ES-I3 (cell line): ENCODE results near the gene TMEM203.
A peak's percentile ranks its signal among the peaks of the same experiment; 100 is the strongest.

ENCODE experiments used
- H3K36me3 ChIP-seq: 2 replicates; pipeline ENCODE4 v1.6.1; 2013; ENCODE audit warnings: mild to moderate bottlenecking, low read length, control low read depth, moderate library complexity; ENCODE audit not compliant: insufficient read depth
- H3K4me1 ChIP-seq: 2 replicates; pipeline ENCODE4 v1.6.1; 2013; ENCODE audit warnings: mild to moderate bottlenecking, control low read depth, low read length; ENCODE audit not compliant: insufficient read depth
- H3K9ac ChIP-seq: 2 replicates; pipeline ENCODE4 v1.6.1; 2013; ENCODE audit warnings: low read depth, mild to moderate bottlenecking, low read length, moderate library complexity
- H3K9me3 ChIP-seq: 2 replicates; pipeline ENCODE4 v1.6.1; 2013; ENCODE audit warnings: mild to moderate bottlenecking, low read length, moderate library complexity; ENCODE audit not compliant: control insufficient read depth, insufficient read depth

Gene TMEM203

GRCh38 chr9:137205126-137206069 is at the start of gene TMEM203, which contains the start of gene NDOR1:
TSS of gene TMEM203 (minus strand) at chr9:137205648. CDS start at chr9:137205414, 234 bp downstream.
TSS of gene NDOR1 (plus strand) at chr9:137205700. CDS start at chr9:137205778, 78 bp downstream.
- H3K36me3 ChIP-seq = no peaks in the 10 kb centered on the region; the same call in 1 of the 2 replicates
- H3K9ac ChIP-seq = peak within 1 kb of the TSS; percentile 73
- H3K4me1 ChIP-seq = peaks cover 6% of the 10 kb centered on the region
- H3K9me3 ChIP-seq = no peaks in the 10 kb centered on the region

DNA sequence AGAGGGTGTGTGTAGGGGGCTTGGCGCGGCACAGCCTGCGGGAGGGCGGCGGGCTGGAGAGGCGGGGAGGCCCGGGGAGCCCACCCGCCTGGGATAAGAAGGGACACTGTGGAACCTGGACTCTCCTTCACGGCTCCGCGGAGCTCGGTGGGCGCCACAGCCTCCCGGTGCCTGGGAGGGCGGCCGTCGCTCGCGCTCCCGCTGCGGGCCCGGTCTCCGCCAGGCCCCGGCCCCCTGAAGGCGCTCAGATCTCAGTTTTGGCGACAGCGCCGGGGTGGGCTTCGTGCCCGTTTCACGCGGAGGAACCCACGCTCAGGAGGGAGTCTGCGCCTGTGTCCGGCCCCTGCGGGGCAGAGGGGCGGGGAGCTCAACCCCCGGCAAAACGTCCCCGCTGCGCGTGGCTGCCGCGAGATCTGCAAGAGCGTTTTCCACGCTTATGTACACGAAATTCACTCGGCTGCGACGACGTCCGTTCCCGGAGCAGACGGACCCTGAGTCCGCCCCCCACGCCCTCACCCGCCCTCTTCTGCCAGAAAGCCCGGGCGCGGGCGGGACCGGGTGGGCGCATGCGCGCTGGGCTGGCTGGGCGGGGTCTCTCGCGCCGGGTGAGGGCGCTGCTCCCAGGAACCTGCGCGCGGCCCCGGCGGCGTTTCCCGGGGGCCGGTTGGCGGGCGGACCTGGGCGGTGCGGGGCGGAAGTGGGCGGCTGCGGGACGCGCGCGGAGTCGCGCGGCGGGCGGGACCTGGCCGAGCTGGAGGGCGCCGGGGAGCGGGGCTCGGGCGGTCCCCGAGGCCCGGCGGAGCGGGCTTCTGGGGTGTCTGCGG is 49.4 kb upstream of the TMEM203 start, which contains the start of gene NELFB:
TSS of gene NELFB (plus strand) at position 704 of the 824 bp plus-strand sequence.
- Histone ChIP-seq H3K4me1 (peaks cover 8% of the 10 kb centered on the region; the same call in 1 of the 2 replicates), H3K9me3 (no peaks in the 10 kb centered on the region), H3K36me3 (peaks cover 12% of the 10 kb centered on the region), H3K9ac (peak within 1 kb of the TSS; percentile 55)

DNA sequence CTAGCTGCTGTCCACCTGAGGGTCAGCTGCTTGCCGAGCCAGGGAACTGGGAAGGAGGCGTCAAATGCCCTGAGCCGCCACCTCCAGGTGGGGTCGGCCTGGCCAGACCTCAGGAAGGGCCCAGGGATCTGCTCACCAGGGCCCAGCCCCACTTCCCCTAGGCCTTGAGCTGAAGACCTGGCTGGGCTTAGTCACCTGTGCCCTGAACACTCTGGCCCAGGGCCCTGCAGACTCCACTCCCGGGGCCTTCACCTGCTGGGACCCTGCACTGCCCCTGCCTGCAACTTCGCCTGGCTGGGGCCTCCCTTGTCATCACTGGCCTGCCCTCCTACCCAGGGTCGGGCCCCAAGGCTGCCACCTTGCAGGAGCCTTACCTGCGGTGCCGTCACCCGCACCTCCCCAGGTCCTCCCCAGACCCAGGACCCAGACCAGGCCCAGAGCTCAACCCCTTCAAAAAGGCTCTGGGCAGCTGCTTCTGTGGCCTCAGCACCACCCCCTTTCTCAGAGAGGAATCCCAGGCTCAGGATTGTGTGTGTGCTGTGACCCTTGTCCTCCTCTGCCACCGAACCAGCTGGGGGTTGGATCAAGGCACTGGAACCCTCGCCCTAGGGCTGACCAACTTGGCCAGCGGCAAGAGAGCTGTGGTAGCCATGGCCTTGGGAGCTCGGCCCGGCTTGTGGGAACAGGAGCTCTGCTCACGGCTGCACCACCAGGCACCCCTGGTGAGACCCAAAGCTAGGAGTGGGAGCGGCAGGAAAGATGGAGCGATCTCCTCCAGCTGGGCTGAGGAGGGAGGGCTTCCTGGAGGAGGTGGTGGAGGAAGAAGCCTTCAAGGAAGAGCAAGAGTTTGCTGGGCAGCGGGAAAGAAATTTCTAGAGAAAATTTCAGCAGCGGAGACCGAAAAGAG is 48.5 kb upstream of the TMEM203 start:
- H3K4me1 ChIP-seq = peaks cover 8% of the 10 kb centered on the region; the same call in 1 of the 2 replicates
- peak overlapping the region; percentile 55; the same call in 1 of the 2 replicates for H3K9ac ChIP-seq

GRCh38 chr9:137252555-137253506 is 47.4 kb upstream of the TMEM203 start:
- no peak overlapping the region for H3K9ac ChIP-seq
- peaks cover 8% of the 10 kb centered on the region; the same call in 1 of the 2 replicates for H3K4me1 ChIP-seq
- H3K9me3 ChIP-seq = no peaks in the 10 kb centered on the region
- H3K36me3 ChIP-seq = peaks cover 8% of the 10 kb centered on the region

More for the DNA sequence above, 48.5 kb upstream of the TMEM203 start:
- Histone ChIP-seq H3K36me3 (peaks cover 12% of the 10 kb centered on the region), H3K9me3 (no peaks in the 10 kb centered on the region)

DNA sequence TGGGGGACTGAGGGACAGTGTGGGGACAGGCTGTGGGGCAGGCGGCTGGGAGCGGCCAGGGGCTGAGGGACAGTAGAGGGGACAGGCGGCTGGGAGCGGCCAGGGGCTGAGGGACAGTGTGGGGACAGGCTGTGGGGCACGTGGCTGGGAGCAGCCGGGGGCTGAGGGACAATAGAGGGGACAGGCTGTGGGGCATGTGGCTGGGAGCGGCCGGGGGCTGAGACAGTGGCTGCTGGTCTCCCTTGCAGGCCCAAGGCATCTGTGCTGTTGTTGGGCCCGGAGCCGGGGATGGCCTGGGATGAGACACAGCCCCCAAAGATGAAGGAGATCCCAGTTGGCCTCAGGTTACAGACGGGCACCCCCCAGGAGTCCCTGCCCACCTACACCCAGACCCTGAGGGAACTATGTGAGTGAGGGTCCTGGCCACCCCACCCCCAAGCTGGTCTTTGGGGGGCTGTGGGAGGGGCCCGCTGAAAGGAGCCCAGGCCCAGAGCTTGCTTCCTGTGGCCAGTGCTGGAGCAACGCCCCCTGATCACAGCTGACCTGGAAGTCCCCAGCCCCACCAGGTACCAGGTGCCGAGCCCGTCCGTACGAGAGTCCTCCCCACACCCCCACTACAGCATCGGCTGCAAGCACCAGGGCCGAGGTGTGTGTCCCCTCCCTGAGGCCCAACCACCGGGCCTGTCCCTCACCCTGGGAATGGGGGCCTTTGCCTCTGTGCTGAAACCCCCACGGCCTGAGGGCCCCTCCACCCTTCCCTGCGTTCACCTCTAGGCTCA is 46.2 kb upstream of the TMEM203 start:
- H3K36me3 ChIP-seq = peaks cover 2% of the 10 kb centered on the region; the same call in 1 of the 2 replicates
- no peaks in the 10 kb centered on the region for H3K9me3 ChIP-seq
- H3K9ac ChIP-seq = no peak overlapping the region
- peaks cover 8% of the 10 kb centered on the region; the same call in 1 of the 2 replicates for H3K4me1 ChIP-seq

DNA sequence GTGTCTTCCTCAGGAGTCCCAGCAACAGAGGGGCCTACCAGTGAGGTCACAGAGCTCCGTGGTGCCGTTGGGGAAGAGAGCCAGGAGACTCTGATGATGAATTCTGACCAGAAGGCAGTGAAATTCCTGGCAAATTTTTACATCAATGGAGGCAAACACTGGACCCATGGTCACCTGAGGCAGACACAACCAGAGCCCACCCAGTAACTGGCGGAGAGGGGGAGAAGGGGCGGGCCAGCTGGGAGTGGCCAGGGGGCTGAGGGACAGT is 45.7 kb upstream of the TMEM203 start, which contains the start of gene STPG3:
TSS of gene STPG3 (plus strand) at position 93 of the 268 bp plus-strand sequence. CDS start at position 94, 1 bp downstream.
- Histone ChIP-seq H3K9me3 (no peaks in the 10 kb centered on the region), H3K4me1 (peaks cover 8% of the 10 kb centered on the region; the same call in 1 of the 2 replicates), H3K9ac (no peak within 1 kb of the TSS), H3K36me3 (no peaks in the 10 kb centered on the region)

DNA sequence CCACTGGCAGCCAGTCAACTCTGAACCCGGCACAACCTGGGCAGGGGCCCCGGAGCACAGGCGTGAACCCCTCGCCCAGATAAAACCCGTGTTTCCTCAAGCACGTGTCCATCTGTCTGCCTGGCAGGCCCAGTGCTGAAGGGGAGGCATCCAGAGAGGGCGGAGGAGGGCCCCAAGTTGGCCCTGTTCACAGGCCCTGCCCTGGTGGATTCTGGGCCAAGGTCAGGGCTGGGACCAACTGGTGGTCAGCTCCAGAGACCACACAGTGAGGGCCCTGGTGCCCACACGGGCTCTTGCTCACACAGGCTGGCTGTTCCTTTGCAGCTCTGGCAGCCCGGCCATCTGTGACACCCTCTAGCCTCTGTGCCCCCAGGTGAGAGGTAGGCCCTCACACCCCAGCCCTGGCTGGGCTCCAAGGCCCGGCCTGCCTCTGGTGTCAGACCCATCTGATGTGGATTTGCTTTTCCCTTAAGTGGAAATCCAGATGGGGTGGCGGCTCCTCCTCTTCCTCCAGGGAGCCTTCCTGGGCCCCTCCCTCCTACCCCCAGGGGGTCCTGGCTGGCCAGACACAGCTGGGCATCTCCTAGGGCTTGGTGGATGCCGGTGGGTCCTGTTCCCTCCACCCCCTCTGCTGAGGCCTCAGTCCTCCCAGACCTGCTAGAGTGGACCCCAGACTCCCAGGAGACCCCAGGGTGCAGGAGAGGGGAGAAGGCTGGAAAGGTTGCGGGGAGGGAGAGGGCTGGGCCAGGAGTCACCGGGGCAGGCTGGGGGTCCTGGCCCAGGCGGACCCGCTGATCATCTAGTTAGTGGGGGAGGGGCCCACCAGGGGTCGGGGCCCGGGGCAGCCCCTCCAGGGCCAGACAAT is 45.1 kb upstream of the TMEM203 start:
- H3K36me3 ChIP-seq = no peaks in the 10 kb centered on the region
- H3K9me3 ChIP-seq = no peaks in the 10 kb centered on the region
- no peak overlapping the region for H3K9ac ChIP-seq
- H3K4me1 ChIP-seq = peaks cover 8% of the 10 kb centered on the region; the same call in 1 of the 2 replicates

DNA sequence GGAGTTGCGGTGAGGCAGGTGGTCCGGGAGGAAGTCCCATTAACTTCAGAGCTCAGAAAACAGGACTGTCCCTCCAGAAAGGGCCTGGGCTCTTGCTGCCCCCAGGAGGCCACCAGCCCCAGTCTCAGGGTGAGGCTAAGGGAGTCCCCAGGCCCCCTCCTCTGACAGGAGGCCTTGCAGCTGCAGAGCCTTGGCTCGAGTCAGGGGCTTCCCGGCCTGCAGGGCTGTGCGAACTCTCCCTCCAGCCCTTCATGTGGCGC is 42.4 kb upstream of the TMEM203 start:
- Histone ChIP-seq H3K4me1 (peaks cover 22% of the 10 kb centered on the region; the same call in 1 of the 2 replicates), H3K36me3 (peaks cover 5% of the 10 kb centered on the region; the same call in 1 of the 2 replicates), H3K9ac (no peak overlapping the region)

GRCh38 chr9:137247135-137247915 is 41.9 kb upstream of the TMEM203 start:
- Histone ChIP-seq H3K4me1 (peaks cover 25% of the 10 kb centered on the region; the same call in 1 of the 2 replicates), H3K9ac (no peak overlapping the region), H3K9me3 (no peaks in the 10 kb centered on the region), H3K36me3 (peaks cover 11% of the 10 kb centered on the region)

More for the DNA sequence above, 42.4 kb upstream of the TMEM203 start:
- H3K9me3 ChIP-seq = no peaks in the 10 kb centered on the region

- Histone ChIP-seq H3K36me3 (peaks cover 12% of the 10 kb centered on the region), H3K9me3 (no peaks in the 10 kb centered on the region), H3K9ac (no peak overlapping the region), H3K4me1 (peaks cover 22% of the 10 kb centered on the region; the same call in 1 of the 2 replicates)
These were observed 40.3 kb upstream of the TMEM203 start for GRCh38 chr9:137245450-137246421.
